ENCODE measurements around the gene TM2D3.

DNA sequence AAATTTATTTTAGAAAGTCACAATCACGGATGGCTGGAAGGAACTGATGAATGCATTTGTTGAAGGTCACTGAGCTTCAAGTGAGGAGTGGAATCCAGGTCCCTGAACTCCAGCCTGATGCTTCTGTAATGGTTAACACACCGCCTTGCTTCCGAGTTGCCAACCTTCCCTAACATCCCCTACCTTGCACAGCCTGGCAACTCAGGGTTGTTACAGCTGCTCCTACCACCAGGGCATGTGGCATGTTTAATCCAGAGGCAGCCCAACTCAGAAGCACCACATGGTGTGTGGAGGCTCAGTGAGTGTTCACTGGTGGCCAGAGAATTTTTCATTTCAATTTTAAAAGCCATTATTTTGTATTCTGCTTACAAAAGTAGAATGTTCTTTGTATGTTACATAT lies 4.9 kb downstream of the TM2D3 start:
- TF ChIP-seq, protein P1, sequence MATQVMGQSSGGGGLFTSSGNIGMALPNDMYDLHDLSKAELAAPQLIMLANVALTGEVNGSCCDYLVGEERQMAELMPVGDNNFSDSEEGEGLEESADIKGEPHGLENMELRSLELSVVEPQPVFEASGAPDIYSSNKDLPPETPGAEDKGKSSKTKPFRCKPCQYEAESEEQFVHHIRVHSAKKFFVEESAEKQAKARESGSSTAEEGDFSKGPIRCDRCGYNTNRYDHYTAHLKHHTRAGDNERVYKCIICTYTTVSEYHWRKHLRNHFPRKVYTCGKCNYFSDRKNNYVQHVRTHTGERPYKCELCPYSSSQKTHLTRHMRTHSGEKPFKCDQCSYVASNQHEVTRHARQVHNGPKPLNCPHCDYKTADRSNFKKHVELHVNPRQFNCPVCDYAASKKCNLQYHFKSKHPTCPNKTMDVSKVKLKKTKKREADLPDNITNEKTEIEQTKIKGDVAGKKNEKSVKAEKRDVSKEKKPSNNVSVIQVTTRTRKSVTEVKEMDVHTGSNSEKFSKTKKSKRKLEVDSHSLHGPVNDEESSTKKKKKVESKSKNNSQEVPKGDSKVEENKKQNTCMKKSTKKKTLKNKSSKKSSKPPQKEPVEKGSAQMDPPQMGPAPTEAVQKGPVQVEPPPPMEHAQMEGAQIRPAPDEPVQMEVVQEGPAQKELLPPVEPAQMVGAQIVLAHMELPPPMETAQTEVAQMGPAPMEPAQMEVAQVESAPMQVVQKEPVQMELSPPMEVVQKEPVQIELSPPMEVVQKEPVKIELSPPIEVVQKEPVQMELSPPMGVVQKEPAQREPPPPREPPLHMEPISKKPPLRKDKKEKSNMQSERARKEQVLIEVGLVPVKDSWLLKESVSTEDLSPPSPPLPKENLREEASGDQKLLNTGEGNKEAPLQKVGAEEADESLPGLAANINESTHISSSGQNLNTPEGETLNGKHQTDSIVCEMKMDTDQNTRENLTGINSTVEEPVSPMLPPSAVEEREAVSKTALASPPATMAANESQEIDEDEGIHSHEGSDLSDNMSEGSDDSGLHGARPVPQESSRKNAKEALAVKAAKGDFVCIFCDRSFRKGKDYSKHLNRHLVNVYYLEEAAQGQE (IDR thresholded peaks at IDR 0.05; ENCODE audit: insufficient replicate concordance, low read depth): no peak
- TF ChIP-seq, protein P2, sequence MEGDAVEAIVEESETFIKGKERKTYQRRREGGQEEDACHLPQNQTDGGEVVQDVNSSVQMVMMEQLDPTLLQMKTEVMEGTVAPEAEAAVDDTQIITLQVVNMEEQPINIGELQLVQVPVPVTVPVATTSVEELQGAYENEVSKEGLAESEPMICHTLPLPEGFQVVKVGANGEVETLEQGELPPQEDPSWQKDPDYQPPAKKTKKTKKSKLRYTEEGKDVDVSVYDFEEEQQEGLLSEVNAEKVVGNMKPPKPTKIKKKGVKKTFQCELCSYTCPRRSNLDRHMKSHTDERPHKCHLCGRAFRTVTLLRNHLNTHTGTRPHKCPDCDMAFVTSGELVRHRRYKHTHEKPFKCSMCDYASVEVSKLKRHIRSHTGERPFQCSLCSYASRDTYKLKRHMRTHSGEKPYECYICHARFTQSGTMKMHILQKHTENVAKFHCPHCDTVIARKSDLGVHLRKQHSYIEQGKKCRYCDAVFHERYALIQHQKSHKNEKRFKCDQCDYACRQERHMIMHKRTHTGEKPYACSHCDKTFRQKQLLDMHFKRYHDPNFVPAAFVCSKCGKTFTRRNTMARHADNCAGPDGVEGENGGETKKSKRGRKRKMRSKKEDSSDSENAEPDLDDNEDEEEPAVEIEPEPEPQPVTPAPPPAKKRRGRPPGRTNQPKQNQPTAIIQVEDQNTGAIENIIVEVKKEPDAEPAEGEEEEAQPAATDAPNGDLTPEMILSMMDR (IDR thresholded peaks at IDR 0.05; ENCODE audit: insufficient read depth, low read length): no peak
- TF ChIP-seq GABPA (IDR thresholded peaks at IDR 0.05; ENCODE audit: low read depth) (no peak), POLR2AphosphoS5 (IDR thresholded peaks at IDR 0.05; ENCODE audit: low read depth) (no peak)

All from HL-60 (cell line).